ENCODE results near the gene TMEM80.

Gene TMEM80

GRCh38 chr11:692824-693414 is 2.7 kb upstream of the TMEM80 start:
- POLR2A ChIA-PET: interaction anchor here (0.8 to 1.6 kb wide), 5 partner anchors 10 to 138 kb away, joined by 3 to 8 read pairs (median 3); no protein-coding TSS in a partner anchor
- CTCF ChIA-PET: interaction anchor here (0.6 to 1.2 kb wide), 4 partner anchors 13 to 472 kb away, joined by 3 to 6 read pairs (median 4); no protein-coding TSS in a partner anchor

GRCh38 chr11:693415-693831 is 2.2 kb upstream of the TMEM80 start:
- TF ChIP-seq NFRKB (IDR thresholded peaks at IDR 0.05) (no peak), SUZ12 (IDR thresholded peaks at IDR 0.05) (no peak), CTBP1 (IDR thresholded peaks at IDR 0.05; ENCODE audit: borderline replicate concordance) (no peak), FOXM1 (IDR thresholded peaks at IDR 0.05; ENCODE audit: borderline replicate concordance) (no peak), TARDBP (IDR thresholded peaks at IDR 0.05) (no peak), ELF4 (IDR thresholded peaks at IDR 0.05) (no peak), FOXA1 (IDR thresholded peaks at IDR 0.05) (no peak), HDGF (IDR thresholded peaks at IDR 0.05; ENCODE audit: borderline replicate concordance) (no peak), ARNT (IDR thresholded peaks at IDR 0.05) (no peak), FOXK2 (IDR thresholded peaks at IDR 0.05) (no peak), ZNF384 (IDR thresholded peaks at IDR 0.05) (no peak), L3MBTL2 (conservative IDR thresholded peaks at IDR 0.05) (no peak), BHLHE40 (IDR thresholded peaks at IDR 0.05; ENCODE audit: borderline replicate concordance) (no peak)
- TF ChIP-seq, protein P1, sequence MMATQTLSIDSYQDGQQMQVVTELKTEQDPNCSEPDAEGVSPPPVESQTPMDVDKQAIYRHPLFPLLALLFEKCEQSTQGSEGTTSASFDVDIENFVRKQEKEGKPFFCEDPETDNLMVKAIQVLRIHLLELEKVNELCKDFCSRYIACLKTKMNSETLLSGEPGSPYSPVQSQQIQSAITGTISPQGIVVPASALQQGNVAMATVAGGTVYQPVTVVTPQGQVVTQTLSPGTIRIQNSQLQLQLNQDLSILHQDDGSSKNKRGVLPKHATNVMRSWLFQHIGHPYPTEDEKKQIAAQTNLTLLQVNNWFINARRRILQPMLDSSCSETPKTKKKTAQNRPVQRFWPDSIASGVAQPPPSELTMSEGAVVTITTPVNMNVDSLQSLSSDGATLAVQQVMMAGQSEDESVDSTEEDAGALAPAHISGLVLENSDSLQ (IDR thresholded peaks at IDR 0.05): no peak
- POLR2A ChIA-PET: interaction anchor here (0.8 to 1.6 kb wide), 5 partner anchors 10 to 138 kb away, joined by 3 to 8 read pairs (median 3); no protein-coding TSS in a partner anchor
- CTCF ChIA-PET: interaction anchor here (0.6 to 1.2 kb wide), 5 partner anchors 13 to 472 kb away, joined by 3 to 6 read pairs (median 3); no protein-coding TSS in a partner anchor
- DNase-seq (ENCODE audit: extremely low spot score): no peak

More at GRCh38 chr11:692824-693414, 2.7 kb upstream of the TMEM80 start:
- no peak for DNase-seq (ENCODE audit: extremely low spot score)
- no peak for TF ChIP-seq ELF4 (IDR thresholded peaks at IDR 0.05)

GRCh38 chr11:693887-694562 is 1.6 kb upstream of the TMEM80 start:
- POLR2A ChIA-PET: interaction anchor here (0.8 to 1.6 kb wide), 5 partner anchors 10 to 139 kb away, joined by 3 to 8 read pairs (median 3); no protein-coding TSS in a partner anchor
- no peak for DNase-seq (ENCODE audit: extremely low spot score)
- TF ChIP-seq SP1 (IDR thresholded peaks at IDR 0.05): no peak
- no peak for TF ChIP-seq L3MBTL2 (conservative IDR thresholded peaks at IDR 0.05)
- TF ChIP-seq SUZ12 (IDR thresholded peaks at IDR 0.05): no peak
- no peak for TF ChIP-seq BHLHE40 (IDR thresholded peaks at IDR 0.05; ENCODE audit: borderline replicate concordance)
- TF ChIP-seq HDGF (IDR thresholded peaks at IDR 0.05; ENCODE audit: borderline replicate concordance): no peak
- no peak for TF ChIP-seq FOXM1 (IDR thresholded peaks at IDR 0.05; ENCODE audit: borderline replicate concordance)
- no peak for TF ChIP-seq LEF1 (IDR thresholded peaks at IDR 0.05; ENCODE audit: borderline replicate concordance)
- TF ChIP-seq FOXK2 (IDR thresholded peaks at IDR 0.05): no peak
- TF ChIP-seq FOXA1 (IDR thresholded peaks at IDR 0.05): no peak
- TF ChIP-seq ELF4 (IDR thresholded peaks at IDR 0.05): no peak
- no peak for TF ChIP-seq ARNT (IDR thresholded peaks at IDR 0.05)
- TF ChIP-seq, protein P1 (IDR thresholded peaks at IDR 0.05): no peak
- no peak for TF ChIP-seq CTBP1 (IDR thresholded peaks at IDR 0.05; ENCODE audit: borderline replicate concordance)
- no peak for TF ChIP-seq TARDBP (IDR thresholded peaks at IDR 0.05)
- TF ChIP-seq NFRKB (IDR thresholded peaks at IDR 0.05): no peak
- TF ChIP-seq ZNF384 (IDR thresholded peaks at IDR 0.05): no peak
- CTCF ChIA-PET: interaction anchor here (0.7 to 1.2 kb wide), 3 partner anchors 14 to 58 kb away, joined by 3 to 5 read pairs (median 3); no protein-coding TSS in a partner anchor

DNA sequence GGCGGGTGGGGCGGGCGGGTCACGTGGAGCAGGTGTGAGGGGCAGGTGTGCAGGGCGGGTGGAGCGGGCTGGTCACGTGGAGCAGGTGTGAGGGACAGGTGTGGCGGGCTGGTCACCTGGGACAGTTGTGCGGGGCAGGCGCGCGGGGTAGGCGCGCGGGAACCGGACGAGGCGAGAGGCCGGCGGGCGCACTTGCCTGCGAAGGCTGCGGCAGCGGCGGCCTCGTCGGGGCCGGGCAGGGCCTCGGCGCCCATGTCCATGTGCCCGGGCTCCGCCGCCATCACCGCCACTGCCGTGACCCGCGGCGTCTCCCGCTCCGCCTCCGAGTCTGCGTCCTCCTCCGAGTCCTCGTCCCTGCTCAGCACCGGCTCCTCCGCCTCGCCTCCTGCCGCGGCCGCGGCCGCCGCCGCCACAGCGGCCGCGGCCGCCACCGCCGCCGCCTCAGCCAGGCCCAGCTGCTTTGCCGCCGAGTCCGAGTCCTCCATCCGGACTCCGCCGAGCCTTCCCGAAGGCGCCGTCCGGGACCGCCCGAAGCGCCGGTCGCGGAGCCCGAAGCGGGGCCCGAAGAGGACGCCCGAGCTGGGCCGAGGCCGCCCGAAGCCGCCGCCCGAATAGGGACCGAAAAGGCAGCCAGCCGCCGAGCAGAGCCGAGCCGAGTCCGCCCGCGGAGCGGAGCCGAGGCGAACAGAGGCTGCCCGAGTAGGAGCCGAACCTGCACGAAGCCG is 891 bp upstream of the TMEM80 start, which contains the start of gene DEAF1:
Gene DEAF1, minus strand, starts transcription at position 660 of the 725 bp plus-strand sequence. Its CDS starts 175 bp downstream, at position 485.
- CTCF ChIA-PET: no interaction called here
- POLR2A ChIA-PET: interaction anchor here (1.6 kb wide), 1 partner anchor 82 kb away, joined by 8 read pairs; no protein-coding TSS in a partner anchor
- TF ChIP-seq FOXK2 (IDR thresholded peaks at IDR 0.05) (no peak), L3MBTL2 (conservative IDR thresholded peaks at IDR 0.05) (peak; percentile 60; the same call in 1 of the 2 replicates)
- DNase-seq (ENCODE audit: extremely low spot score): peak; percentile 96

DNA sequence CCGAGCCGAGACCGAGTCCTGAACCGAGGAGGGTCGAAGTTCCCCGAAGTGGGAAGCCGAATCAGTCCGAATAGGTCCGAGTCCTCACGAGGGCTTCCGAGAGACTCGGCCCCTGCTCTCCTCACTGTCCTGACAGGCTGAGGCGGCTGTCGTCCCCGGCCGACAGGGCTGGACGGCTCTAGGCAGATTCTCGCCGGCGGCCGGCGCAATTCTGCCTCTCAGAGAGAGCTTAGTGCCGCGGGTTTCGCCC is 403 bp upstream of the TMEM80 start:
- no peak for TF ChIP-seq TARDBP (IDR thresholded peaks at IDR 0.05)
- TF ChIP-seq ZNF384 (IDR thresholded peaks at IDR 0.05): no peak
- TF ChIP-seq ARNT (IDR thresholded peaks at IDR 0.05): no peak
- TF ChIP-seq NFRKB (IDR thresholded peaks at IDR 0.05): no peak
- TF ChIP-seq ELF4 (IDR thresholded peaks at IDR 0.05): no peak
- TF ChIP-seq, protein P1 (IDR thresholded peaks at IDR 0.05): no peak
- TF ChIP-seq BHLHE40 (IDR thresholded peaks at IDR 0.05; ENCODE audit: borderline replicate concordance): no peak
- ChIA-PET CTCF (interaction anchor here (1.1 to 1.3 kb wide), 2 partner anchors 32 to 136 kb away, joined by 3 read pairs; no protein-coding TSS in a partner anchor), POLR2A (interaction anchor here (1.2 kb wide), 2 partner anchors 24 to 160 kb away, joined by 4 read pairs; partner anchors contain the start of gene HRAS)
- no peak for DNase-seq (ENCODE audit: extremely low spot score)
